Measurements from ENCODE around the gene EXOC6B.

DNA sequence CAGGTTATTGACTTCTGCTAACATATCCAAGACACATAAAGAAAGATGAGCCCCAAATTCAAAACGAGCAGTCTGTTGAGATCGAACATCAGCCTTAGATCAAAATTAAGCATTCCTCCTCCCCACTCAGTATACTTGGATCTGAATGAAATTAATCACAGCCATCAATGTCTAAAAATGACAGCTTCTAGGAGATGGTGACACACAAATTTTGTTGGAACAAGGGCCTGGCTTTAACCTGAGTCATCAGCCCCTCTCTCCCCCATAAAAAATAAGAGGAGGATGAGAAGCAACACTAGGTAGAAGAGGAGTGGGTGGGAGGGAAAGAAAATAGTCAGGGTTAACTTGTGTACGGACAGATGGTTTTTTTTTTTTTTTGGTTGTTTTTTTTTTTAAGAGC, 223.1 kb downstream of the EXOC6B start:
- no peak for TF ChIP-seq POLR2AphosphoS5 (IDR thresholded peaks at IDR 0.05)
- TF ChIP-seq, protein P1, sequence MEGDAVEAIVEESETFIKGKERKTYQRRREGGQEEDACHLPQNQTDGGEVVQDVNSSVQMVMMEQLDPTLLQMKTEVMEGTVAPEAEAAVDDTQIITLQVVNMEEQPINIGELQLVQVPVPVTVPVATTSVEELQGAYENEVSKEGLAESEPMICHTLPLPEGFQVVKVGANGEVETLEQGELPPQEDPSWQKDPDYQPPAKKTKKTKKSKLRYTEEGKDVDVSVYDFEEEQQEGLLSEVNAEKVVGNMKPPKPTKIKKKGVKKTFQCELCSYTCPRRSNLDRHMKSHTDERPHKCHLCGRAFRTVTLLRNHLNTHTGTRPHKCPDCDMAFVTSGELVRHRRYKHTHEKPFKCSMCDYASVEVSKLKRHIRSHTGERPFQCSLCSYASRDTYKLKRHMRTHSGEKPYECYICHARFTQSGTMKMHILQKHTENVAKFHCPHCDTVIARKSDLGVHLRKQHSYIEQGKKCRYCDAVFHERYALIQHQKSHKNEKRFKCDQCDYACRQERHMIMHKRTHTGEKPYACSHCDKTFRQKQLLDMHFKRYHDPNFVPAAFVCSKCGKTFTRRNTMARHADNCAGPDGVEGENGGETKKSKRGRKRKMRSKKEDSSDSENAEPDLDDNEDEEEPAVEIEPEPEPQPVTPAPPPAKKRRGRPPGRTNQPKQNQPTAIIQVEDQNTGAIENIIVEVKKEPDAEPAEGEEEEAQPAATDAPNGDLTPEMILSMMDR (IDR thresholded peaks at IDR 0.05) = no peak
